Sigmoid colon (tissue), 7 donors: ENCODE data around the gene ALKBH7. TPM values are rescaled to one million over a fixed set of nuclear protein-coding genes. Genes with fewer than 3 reads are reported as not detected.
"Not testable (repeated sequence)": the region's sequence is repeated elsewhere in the genome, so short reads cannot be mapped to it uniquely, and the experiment has no call there.

Source experiments
- DNase-seq: peaks from one replicate; pipeline ENCODE4 v3.0.0-alpha.2; 2019
- H3K27ac ChIP-seq, 4 donors: fragments of 200-600 bp; sonication (generic); one replicate each; pipeline ENCODE4 v1.5.1; 2016 to 2019; ENCODE audit warnings: mild to moderate bottlenecking in 1 of 4
- H3K27me3 ChIP-seq, 3 donors: fragments of 200-600 bp; sonication (generic); one replicate each; pipeline ENCODE4 v1.5.1; 2019; ENCODE audit warnings: mild to moderate bottlenecking in 1 of 3
- H3K36me3 ChIP-seq, 4 donors: fragments of 200-600 bp; sonication (generic); one replicate each; pipeline ENCODE4 v1.5.1; 2016 to 2019
- H3K4me1 ChIP-seq, 4 donors: fragments of 200-600 bp; sonication (generic); one replicate each; pipeline ENCODE4 v1.5.1; 2017 to 2019
- H3K4me3 ChIP-seq, 4 donors: fragments of 200-600 bp; sonication (generic); one replicate each; pipeline ENCODE4 v1.5.1; 2017 to 2019; ENCODE audit warnings: mild to moderate bottlenecking in 2 of 4, moderate library complexity in 1 of 4
- H3K9me3 ChIP-seq, 4 donors: fragments of 200-600 bp in 3 of 4; sonication (generic) in 3 of 4; one replicate each; pipeline versions ENCODE4 v1.5.1 to v1.6.1; 2013 to 2019
- CTCF ChIP-seq, 4 experiments: fragments of 450-650 bp in 3 of 4; fragments of 200-600 bp in 1 of 4; IDR thresholded peaks; one replicate each; pipeline ENCODE4 v1.5.1; 2016 to 2019; ENCODE audit warnings: antibody characterized with exemption in 4 of 4, mild to moderate bottlenecking in 3 of 4, moderate library complexity in 2 of 4
- EP300 ChIP-seq, 4 donors: sonication (generic); formaldehyde crosslinking; IDR thresholded peaks; one replicate each; pipeline ENCODE4 v1.6.1; 2017; ENCODE audit warnings: antibody characterized with exemption in 4 of 4
- POLR2A ChIP-seq, 2 donors: fragments of 450-650 bp; IDR thresholded peaks; one replicate each; pipeline ENCODE4 v1.6.1; 2016; ENCODE audit warnings: antibody characterized with exemption in 2 of 2, mild to moderate bottlenecking in 2 of 2, moderate library complexity in 2 of 2
- POLR2AphosphoS5 ChIP-seq, 4 donors: sonication (generic); formaldehyde crosslinking; IDR thresholded peaks; one replicate each; pipeline ENCODE4 v1.6.1; 2017; ENCODE audit warnings: antibody characterized with exemption in 4 of 4
- WGBS, 2 donors: extraction: QIAGEN DNeasy Blood & Tissue Kit; methylation state at CpG; one replicate each; pipeline ENCODE4 v1.1.7; 2013; 5-methylcytosine and 5-hydroxymethylcytosine counted together
- intact Hi-C: fragments of 100-400 bp; cut with DNase I; formaldehyde crosslinking; loops from one replicate; pipeline ENCODE4 v1.15.1; 2023
- polyA plus RNA-seq, 3 donors: library from polyadenylated mRNA; stranded (reverse); fragments of 200-250 nt; gene quantifications; one replicate each; pipeline ENCODE4 v1.2.3, GENCODE V29; 2013
- total RNA-seq, 4 donors: library from RNA; depleted of rRNA; stranded (reverse); fragments of >200 nt; gene quantifications; one replicate each; pipeline ENCODE4 v1.1.0, GENCODE V29; 2016
- donor health status: healthy with polysubstance abuse.
- donor health status: Bipolar disorder and iron deficiency.
- donor health status: healthy.

ALKBH7 gene
- total and polyA plus RNA-seq, 7 donors: 65.8 to 183 (median 82.8) TPM

GRCh38 chr19:6333439-6333838 is 39.2 kb upstream of the ALKBH7 start, which contains the start of gene ACER1:
Gene ACER1 (minus strand): TSS chr19:6333612. CDS start chr19:6333551, 61 bp downstream.
- Histone ChIP-seq H3K4me1 (no peaks in the 10 kb centered on the region), H3K9me3 (no peaks in the 10 kb centered on the region), H3K27me3 (no peaks in the 10 kb centered on the region), H3K27ac (no peak within 1 kb of the TSS), H3K36me3 (no peaks in the 10 kb centered on the region), H3K4me3 (no peak within 1 kb of the TSS)
- 59 to 76% methylated on average over 17 of the region's 17 CpGs for WGBS, 2 donors
- no peak for DNase-seq
- TF ChIP-seq CTCF (IDR thresholded peaks at IDR 0.05) (no peak), POLR2A (IDR thresholded peaks at IDR 0.05) (no peak), EP300 (IDR thresholded peaks at IDR 0.05) (no peak), POLR2AphosphoS5 (IDR thresholded peaks at IDR 0.05) (no peak)
- intact Hi-C loops: no loop called here

DNA sequence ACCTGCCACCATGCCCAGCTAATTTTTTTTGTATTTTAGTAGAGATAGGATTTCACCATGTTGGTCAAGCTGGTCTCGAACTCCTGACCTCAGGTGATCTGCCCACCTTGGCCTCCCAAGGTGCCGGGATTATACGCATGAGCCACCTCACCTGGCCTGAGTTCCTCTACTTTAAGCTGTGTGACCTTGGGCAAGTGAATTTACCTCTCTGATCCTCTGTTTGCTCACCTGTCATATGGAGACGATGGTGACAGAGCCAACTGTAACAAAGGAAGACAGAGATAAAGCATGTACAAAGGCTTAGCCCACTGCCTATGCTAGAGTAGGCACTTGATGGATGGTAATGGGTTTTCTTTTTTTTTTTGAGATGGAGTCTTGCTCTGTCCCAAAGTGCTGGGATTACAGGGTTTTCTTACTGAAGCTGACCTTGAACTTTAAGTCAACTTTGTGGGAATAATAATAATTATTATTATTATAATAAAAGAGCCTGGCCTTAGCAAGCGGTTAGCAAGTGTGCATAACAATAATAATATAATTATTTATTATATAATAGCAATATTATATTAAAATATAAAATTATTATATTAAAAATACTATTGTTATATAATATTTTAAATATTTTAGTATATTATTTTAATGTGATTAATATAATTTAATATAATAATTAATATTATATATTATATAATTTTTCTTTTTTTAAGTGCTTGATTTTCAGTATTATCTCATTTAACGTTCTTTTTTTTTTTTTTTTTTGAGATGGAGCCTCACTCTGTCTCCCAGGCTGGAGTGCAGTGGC is 37.9 kb upstream of the ALKBH7 start:
- no peak for DNase-seq
- Histone ChIP-seq H3K27ac (no peak overlapping the region), H3K9me3 (no peaks in the 10 kb centered on the region), H3K4me3 (no peak overlapping the region), H3K36me3 (no peaks in the 10 kb centered on the region), H3K4me1 (no peaks in the 10 kb centered on the region), H3K27me3 (no peaks in the 10 kb centered on the region)
- TF ChIP-seq CTCF (IDR thresholded peaks at IDR 0.05) (no peak), EP300 (IDR thresholded peaks at IDR 0.05) (no peak), POLR2AphosphoS5 (IDR thresholded peaks at IDR 0.05) (no peak), POLR2A (IDR thresholded peaks at IDR 0.05) (no peak)
- WGBS, 2 donors: 76 to 91% methylated on average over 6 of the region's 6 CpGs
- intact Hi-C loops: no loop called here

GRCh38 chr19:6340493-6341201 is 31.9 kb upstream of the ALKBH7 start:
- Histone ChIP-seq H3K9me3 (no peaks in the 10 kb centered on the region), H3K27ac (no peak overlapping the region), H3K4me1 (no peaks in the 10 kb centered on the region), H3K27me3 (no peaks in the 10 kb centered on the region), H3K36me3 (no peaks in the 10 kb centered on the region), H3K4me3 (no peak overlapping the region)
- intact Hi-C loops: no loop called here
- 52 to 67% methylated on average over 14 of the region's 14 CpGs for WGBS, 2 donors
- no peak for DNase-seq
- TF ChIP-seq CTCF (IDR thresholded peaks at IDR 0.05): no peak
- TF ChIP-seq POLR2AphosphoS5 (IDR thresholded peaks at IDR 0.05): no peak
- no peak for TF ChIP-seq EP300 (IDR thresholded peaks at IDR 0.05)
- TF ChIP-seq POLR2A (IDR thresholded peaks at IDR 0.05): no peak

GRCh38 chr19:6343462-6343861 is 29.1 kb upstream of the ALKBH7 start:
- Histone ChIP-seq H3K4me1 (no peaks in the 10 kb centered on the region), H3K9me3 (no peaks in the 10 kb centered on the region), H3K36me3 (no peaks in the 10 kb centered on the region), H3K27me3 (no peaks in the 10 kb centered on the region), H3K27ac (no peak overlapping the region), H3K4me3 (no peak overlapping the region)
- TF ChIP-seq CTCF (IDR thresholded peaks at IDR 0.05): no peak
- TF ChIP-seq EP300 (IDR thresholded peaks at IDR 0.05): no peak
- TF ChIP-seq POLR2AphosphoS5 (IDR thresholded peaks at IDR 0.05): no peak
- TF ChIP-seq POLR2A (IDR thresholded peaks at IDR 0.05): no peak
- 92 to 98% methylated on average over 1 of the region's 1 CpG for WGBS, 2 donors
- intact Hi-C loops: no loop called here
- no peak for DNase-seq

DNA sequence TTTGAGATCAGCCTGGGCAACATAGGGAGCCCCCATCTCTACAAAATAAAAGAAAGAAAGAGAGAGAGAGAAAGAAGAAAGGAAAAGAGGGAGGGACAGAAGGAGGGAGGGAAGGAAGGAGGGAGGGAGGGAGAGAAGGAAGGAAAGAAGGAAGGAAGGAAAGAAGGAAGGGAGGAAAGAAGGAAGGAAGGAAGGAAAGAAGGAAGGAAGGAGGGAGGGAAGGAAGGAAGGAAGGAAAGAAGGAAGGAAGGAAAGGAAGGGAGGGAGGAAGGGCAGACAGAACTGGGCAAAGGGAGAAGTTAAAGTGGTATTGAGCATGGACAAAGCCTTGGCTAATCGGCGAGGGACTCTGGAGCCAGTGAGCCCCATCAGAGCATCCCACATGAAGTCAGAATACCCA is 23.3 kb upstream of the ALKBH7 start:
- H3K27me3 ChIP-seq, intact Hi-C loops, H3K4me3 ChIP-seq, H3K27ac ChIP-seq, H3K36me3 ChIP-seq, H3K9me3 ChIP-seq, DNase-seq, H3K4me1 ChIP-seq: not testable (repeated sequence)
- WGBS, 2 donors: 76 to 89% methylated on average over 2 of the region's 2 CpGs
